GM21529 (cell line): ENCODE results near the gene KIAA0586.
"Not testable (repeated sequence)": the region's sequence is repeated elsewhere in the genome, so short reads cannot be mapped to it uniquely, and the experiment has no call there.

ENCODE experiments used
- ATAC-seq: cut with Tn5 transposase; IDR thresholded peaks from one replicate; pipeline ENCODE4 v1.9.1; 2021; ENCODE audit not compliant: unreplicated experiment

KIAA0586 gene

DNA sequence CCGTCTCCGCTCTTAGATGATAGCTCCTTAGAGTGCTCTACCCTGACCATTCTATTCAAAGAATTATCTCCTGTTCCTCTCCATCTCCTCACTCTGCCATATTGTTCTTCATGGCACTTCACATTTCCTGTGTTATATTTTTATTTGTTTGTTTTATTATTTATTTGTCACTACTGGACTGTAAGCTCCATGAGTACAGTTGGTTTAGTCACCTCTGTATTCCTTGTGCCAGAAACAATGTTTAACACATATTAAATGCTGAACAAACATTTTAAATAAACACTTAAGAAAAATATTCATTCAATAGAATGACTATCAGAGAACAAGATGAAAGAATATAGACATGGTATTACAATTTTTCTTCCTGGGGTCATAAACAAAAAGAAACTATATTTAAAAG, 35.6 kb downstream of the KIAA0586 start:
- ATAC-seq: no peak

- no peak for ATAC-seq
Measured at GRCh38 chr14:58464652-58465051, 37.1 kb downstream of the KIAA0586 start.

GRCh38 chr14:58465421-58465820, 37.9 kb downstream of the KIAA0586 start:
- no peak for ATAC-seq

DNA sequence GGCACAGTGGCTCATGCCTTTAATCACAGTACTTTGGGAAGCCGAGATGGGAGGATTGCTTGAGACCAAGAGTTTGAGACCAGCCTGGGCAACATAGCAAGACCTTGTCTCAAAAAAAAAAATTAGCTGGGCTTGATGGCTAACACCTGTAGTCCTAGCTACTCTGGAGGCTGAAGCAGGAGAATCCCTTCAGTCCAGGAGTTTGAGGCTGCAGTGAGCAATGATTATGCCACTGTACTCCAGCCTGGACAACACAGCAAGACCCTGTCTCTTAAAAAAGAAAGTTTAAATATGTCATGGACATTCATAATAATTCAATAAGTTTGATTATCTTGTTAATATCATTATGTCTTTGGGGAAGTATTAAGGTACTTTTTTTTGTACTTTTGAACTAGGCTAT, 38.9 kb downstream of the KIAA0586 start:
- ATAC-seq: no peak

GRCh38 chr14:58467575-58467974, 40.1 kb downstream of the KIAA0586 start:
- no peak for ATAC-seq

- ATAC-seq: no peak
Measured at GRCh38 chr14:58469309-58469708, 41.8 kb downstream of the KIAA0586 start.

- ATAC-seq: no peak
Measured at GRCh38 chr14:58476320-58476719, 48.8 kb downstream of the KIAA0586 start.

DNA sequence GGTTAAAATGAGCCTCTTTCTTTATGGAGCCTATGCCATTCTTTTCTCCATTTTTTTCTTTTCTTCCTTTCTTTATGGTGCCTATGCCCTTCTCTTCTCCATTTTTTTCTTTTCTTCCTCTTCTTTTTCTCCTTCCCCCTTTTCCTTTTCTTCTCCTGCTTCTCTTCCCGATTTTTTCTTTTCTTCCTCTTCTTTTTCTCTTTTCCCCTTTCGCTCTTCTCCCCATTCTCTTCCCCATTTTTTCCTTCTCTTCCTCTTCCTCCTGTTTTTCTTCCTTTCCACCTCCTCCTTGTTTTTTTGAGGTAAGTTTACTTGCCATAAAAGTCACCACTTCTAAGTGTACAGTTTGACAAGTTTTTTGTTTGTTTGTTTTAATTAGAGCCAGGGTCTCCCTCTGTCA, 50.1 kb downstream of the KIAA0586 start:
- ATAC-seq: no peak

DNA sequence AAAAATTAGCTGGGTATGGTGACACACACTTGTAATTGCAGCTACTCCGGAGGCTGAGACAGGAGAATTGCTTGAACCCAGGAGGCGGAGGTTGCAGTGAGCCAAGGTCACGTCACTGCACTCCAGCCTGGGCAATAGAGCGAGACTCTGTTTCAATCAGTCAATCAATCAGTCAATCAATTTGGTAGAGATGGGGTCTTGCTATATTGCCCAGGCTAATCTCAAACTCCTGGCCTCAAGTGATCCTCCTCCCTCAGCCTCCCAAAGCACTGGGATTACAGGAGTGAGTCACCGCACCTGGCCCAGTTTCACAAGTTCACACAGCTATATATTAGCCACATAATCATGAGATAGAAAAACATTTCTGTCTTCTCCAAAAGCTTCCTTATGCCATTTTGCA, 50.8 kb downstream of the KIAA0586 start:
- ATAC-seq: not testable (repeated sequence)

DNA sequence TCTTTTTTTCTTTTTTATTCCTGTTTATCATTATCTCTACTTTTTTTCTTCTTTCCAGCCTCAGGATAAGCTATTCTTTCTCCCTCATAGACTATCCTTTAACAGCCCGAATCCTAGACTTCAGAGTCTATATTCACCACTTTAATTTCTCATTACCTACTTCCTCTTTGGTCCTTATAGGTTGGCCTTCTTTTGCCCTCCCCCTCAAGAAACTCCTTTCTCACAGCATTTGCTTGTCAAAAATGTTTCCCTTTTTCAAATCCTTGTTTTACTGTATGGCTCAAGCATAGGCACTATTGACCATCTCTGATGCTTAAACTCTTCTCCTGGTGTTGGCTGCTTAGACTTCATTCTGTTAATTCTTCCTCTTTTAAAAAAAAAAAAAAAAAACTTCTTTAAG, 52.5 kb downstream of the KIAA0586 start:
- ATAC-seq: no peak

- ATAC-seq: no peak
Measured at GRCh38 chr14:58484176-58484575, 56.7 kb downstream of the KIAA0586 start.

- ATAC-seq: no peak
Measured at GRCh38 chr14:58488550-58488949, 61.0 kb downstream of the KIAA0586 start.

DNA sequence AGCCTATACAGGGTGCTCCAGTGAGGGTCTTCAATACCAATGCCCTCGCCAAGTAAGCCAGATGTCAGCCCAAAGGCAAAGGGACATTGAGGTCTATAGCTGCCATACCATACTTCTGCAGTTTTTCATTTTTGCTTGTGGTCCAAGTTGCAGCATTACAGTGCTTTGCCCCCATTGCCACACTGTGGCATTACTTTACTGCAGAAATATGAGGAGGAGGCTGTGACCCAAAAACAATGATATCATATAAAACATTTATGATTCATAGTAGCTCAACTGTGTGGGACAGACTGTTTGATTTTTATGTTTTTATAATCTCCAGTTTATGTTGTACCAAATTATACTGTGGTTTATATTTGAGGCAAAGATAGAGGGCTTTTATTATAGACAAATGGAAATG, 64.1 kb downstream of the KIAA0586 start:
- no peak for ATAC-seq

DNA sequence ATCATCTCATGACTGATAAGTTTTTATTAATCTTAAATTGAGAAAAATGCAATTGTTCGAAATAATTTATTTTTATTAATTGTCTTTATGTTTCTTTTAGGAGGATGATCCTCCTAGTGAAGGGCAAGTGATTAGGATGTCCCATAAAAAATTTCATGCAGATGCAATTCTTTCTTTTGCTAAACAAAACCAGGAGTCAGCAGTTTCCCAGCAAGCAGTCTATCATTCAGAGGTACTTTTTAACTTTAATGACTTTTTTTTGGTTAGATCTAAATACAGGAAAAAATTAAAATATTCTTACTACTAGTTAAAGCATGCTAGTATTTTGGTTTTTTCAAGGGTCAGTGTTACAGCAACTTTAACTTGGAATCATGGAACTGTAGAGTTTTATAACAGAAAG, 64.5 kb downstream of the KIAA0586 start:
- ATAC-seq: no peak

- ATAC-seq: peak; percentile 74
Measured at GRCh38 chr14:58501214-58501816, 73.8 kb downstream of the KIAA0586 start.

GRCh38 chr14:58513272-58513671, 85.8 kb downstream of the KIAA0586 start:
- ATAC-seq: no peak

- ATAC-seq: no peak
Measured at GRCh38 chr14:58517592-58517991, 90.1 kb downstream of the KIAA0586 start.

DNA sequence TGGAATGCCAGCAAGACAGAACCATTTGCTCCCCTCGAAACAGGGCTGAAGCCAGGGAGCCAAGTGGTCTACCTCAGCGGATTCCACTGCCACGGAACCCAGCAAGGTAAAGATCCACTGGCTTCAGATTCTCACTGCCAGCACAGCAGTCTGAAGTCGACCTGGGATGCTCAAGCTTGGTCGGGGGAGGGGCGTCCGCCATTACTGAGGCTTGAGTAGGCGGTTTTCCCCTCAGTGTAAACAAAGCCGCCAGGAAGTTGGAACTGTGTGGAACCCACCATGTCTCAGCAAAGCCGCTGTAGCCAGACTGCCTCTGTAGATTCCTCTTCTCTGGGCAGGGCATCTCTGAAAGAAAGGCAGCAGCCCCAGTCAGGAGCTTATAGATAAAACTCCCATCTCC, 98.2 kb downstream of the KIAA0586 start:
- not testable (repeated sequence) for ATAC-seq

GRCh38 chr14:58533446-58533845, 105.9 kb downstream of the KIAA0586 start:
- no peak for ATAC-seq

DNA sequence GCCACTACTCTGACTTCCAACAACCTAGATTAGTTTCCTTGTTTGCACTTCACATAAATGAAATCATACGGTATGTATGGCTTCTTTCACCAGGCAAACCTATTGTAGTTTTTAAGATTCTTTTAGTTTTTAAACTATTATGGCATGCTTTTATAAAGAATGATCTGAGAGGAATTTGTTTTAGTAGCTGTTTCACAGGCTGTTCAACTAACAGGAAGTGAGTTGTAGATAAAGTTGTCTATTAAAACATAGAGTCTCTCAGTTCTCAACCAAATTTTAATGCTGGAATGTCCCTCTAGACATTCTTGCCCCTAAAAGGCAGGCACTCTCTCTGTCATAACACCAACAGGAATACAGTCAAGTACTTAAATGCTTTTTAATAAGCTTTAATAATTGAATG, 107.5 kb downstream of the KIAA0586 start:
- ATAC-seq: no peak

- ATAC-seq: no peak
Measured at GRCh38 chr14:58537004-58537403, 109.5 kb downstream of the KIAA0586 start.

DNA sequence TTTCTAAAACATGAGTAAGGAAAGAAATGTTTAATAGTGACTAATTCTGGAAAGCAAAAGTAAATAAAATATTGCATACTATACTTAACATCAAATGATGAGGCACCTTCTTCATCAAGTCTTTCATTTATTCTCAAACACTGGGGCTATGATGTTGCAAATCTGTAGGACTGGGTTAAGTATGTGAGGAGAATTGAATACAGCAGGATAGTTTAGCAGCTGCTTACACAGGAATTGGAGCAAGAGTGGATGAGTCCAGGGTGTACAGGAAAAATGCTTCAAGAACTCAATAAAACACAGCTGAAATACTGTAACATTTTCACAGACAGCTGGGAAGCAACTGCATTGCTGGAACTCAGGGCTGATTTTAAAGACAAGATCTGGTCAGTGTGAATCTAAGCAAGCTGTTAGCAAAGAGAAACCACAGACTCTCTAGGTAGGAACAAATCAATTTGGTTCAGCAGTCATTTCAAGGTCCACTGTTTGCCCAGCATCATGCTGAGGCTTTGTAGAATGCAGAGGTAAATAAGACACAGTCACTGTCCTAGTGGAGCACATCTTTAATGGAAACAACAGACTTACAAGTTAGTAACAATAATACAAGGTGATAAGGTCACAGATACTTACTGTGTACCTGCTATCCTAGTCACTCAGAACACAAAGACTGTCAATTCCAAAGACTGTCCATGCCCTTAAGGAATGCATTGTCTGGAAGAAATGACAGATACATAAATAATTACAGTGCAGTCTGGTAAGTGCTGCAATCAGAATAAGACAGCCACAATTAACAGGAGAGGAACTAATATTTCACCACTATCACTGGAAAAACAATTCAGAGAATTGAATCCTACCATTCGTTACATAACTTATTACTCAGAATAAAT, 113.5 kb downstream of the KIAA0586 start:
- ATAC-seq: no peak

DNA sequence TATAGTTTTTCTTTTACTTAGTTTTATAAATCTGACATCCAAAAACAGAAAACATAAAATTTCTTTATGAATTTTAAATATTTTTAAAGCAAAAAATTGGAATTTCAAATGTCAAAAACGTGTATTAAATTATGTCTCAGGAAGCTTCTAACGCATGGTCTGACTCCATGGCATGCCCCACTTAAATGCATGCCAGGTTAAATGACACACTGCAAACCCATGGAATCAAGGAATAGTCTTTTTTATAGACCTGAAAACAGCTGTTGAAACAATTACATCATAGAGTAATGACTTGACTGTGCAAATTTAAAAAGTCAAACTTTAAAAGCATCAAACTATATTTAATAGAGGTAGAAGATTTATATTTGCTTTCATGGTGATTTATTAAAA, 114.1 kb downstream of the KIAA0586 start:
- no peak for ATAC-seq
